HS-5 (cell line): ENCODE data around the gene CHMP4B.
A peak's percentile ranks its signal among the peaks of the same experiment; 100 is the strongest.

ENCODE experiments used
- DNase-seq: peaks from one replicate; pipeline ENCODE4 v3.0.0-alpha.2; 2012; ENCODE audit warnings: low read depth

The CHMP4B gene

GRCh38 chr20:33864324-33864963, 53.3 kb downstream of the CHMP4B start:
- DNase-seq, result no peak

GRCh38 chr20:33865761-33866370, 54.7 kb downstream of the CHMP4B start:
- no peak for DNase-seq

- no peak for DNase-seq
Measured at GRCh38 chr20:33866398-33867100, 55.4 kb downstream of the CHMP4B start.

GRCh38 chr20:33868042-33868441, 56.9 kb downstream of the CHMP4B start:
- no peak for DNase-seq

- DNase-seq, result no peak
Measured at GRCh38 chr20:33868595-33868994, 57.4 kb downstream of the CHMP4B start.

GRCh38 chr20:33869283-33869682, 58.1 kb downstream of the CHMP4B start:
- no peak for DNase-seq

GRCh38 chr20:33871362-33871761, 60.2 kb downstream of the CHMP4B start:
- DNase-seq, result no peak

- DNase-seq, result no peak
Measured at GRCh38 chr20:33874129-33874528, 63.0 kb downstream of the CHMP4B start.

GRCh38 chr20:33875055-33875454, 63.9 kb downstream of the CHMP4B start:
- DNase-seq, result no peak

GRCh38 chr20:33875534-33876026, 64.4 kb downstream of the CHMP4B start:
- no peak for DNase-seq

- DNase-seq, result no peak
Measured at GRCh38 chr20:33878583-33878982, 67.4 kb downstream of the CHMP4B start.

- no peak for DNase-seq
Measured at GRCh38 chr20:33880396-33880795, 69.2 kb downstream of the CHMP4B start.

- no peak for DNase-seq
Measured at GRCh38 chr20:33881989-33882388, 70.8 kb downstream of the CHMP4B start.

- DNase-seq, result no peak
Measured at GRCh38 chr20:33882481-33882880, 71.3 kb downstream of the CHMP4B start.

- no peak for DNase-seq
Measured at GRCh38 chr20:33883164-33883563, 72.0 kb downstream of the CHMP4B start.

- DNase-seq, result no peak
Measured at GRCh38 chr20:33884633-33885032, 73.5 kb downstream of the CHMP4B start.

- DNase-seq, result no peak
Measured at GRCh38 chr20:33889312-33889711, 78.2 kb downstream of the CHMP4B start.

GRCh38 chr20:33890557-33890956, 79.4 kb downstream of the CHMP4B start:
- no peak for DNase-seq

GRCh38 chr20:33893314-33893713, 82.2 kb downstream of the CHMP4B start:
- DNase-seq, result peak; percentile 53

- DNase-seq, result peak; percentile 18
Measured at GRCh38 chr20:33894798-33895197, 83.7 kb downstream of the CHMP4B start.

GRCh38 chr20:33896509-33896908, 85.4 kb downstream of the CHMP4B start:
- DNase-seq, result no peak

- DNase-seq, result no peak
Measured at GRCh38 chr20:33897313-33897912, 86.3 kb downstream of the CHMP4B start.

- DNase-seq, result no peak
Measured at GRCh38 chr20:33899106-33899505, 88.0 kb downstream of the CHMP4B start.
